ENCODE measurements around the gene UBC. TPM values are rescaled to one million over a fixed set of nuclear protein-coding genes. Genes with fewer than 3 reads are reported as not detected.

Gene UBC
- total RNA-seq, 1 experiment from 2014 or later = 1,259 TPM

DNA sequence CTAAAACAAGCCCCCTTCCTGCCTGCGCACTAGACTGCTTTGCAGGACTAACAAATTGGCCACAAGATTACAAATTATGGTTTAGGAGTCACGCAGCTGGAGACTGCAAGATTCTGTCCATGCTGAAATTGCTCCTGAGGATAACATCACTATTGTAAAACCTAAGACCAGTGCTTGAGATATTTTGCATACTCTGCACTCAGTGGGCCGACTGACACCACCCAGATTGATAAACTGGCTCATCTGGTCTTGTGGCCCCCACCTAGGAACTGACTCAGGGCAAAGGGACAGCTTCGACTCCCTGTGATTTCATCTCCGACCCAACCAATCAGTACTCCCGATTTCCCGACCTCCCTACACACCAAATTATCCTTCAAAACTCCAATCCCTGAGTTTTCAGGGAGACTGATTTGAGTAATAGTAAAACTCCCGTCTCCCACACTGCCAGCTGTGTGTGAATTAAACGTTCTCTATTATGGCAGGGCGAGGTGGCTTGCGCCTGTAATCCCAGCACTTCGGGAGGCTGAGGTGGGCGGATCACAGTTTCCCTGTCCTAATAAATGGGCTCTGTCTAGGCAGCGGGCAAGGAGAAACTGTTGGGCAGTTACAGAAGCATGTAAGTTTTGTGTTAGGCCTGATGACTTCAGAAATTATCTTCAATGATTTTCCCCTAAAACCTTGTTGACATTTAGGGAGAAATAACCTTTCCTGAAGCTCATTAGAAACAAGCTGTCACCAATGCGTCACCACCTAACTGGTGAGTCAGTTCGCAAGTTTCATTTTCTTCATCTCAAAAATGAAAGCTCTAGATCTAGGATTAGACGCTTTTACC is 5.3 kb upstream of the UBC start:
- DNase-seq (ENCODE audit: low read depth, low spot score) (no peak), ATAC-seq (no peak)
- intact Hi-C loops (cut with micrococcal nuclease) = loop anchor here (5.0 kb wide), 1 partner anchor 287 kb away; no protein-coding TSS in a partner anchor
- TF ChIP-seq RAD21 (IDR thresholded peaks at IDR 0.05; ENCODE audit: low read depth) = no peak
- no peak for TF ChIP-seq ZFX (IDR thresholded peaks at IDR 0.05)
- TF ChIP-seq TCF7L2 (IDR thresholded peaks at IDR 0.05; ENCODE audit: borderline replicate concordance, extremely low read depth, insufficient read depth, insufficient read length) = no peak
- TF ChIP-seq EZH2 (IDR thresholded peaks at IDR 0.05) = no peak
- TF ChIP-seq SP1 (IDR thresholded peaks at IDR 0.05; ENCODE audit: low read depth) = no peak
- TF ChIP-seq, protein P1, sequence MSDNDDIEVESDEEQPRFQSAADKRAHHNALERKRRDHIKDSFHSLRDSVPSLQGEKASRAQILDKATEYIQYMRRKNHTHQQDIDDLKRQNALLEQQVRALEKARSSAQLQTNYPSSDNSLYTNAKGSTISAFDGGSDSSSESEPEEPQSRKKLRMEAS (IDR thresholded peaks at IDR 0.05) = no peak
- no peak for TF ChIP-seq SIN3A (IDR thresholded peaks at IDR 0.05; ENCODE audit: low read depth)
- TF ChIP-seq, protein P2, sequence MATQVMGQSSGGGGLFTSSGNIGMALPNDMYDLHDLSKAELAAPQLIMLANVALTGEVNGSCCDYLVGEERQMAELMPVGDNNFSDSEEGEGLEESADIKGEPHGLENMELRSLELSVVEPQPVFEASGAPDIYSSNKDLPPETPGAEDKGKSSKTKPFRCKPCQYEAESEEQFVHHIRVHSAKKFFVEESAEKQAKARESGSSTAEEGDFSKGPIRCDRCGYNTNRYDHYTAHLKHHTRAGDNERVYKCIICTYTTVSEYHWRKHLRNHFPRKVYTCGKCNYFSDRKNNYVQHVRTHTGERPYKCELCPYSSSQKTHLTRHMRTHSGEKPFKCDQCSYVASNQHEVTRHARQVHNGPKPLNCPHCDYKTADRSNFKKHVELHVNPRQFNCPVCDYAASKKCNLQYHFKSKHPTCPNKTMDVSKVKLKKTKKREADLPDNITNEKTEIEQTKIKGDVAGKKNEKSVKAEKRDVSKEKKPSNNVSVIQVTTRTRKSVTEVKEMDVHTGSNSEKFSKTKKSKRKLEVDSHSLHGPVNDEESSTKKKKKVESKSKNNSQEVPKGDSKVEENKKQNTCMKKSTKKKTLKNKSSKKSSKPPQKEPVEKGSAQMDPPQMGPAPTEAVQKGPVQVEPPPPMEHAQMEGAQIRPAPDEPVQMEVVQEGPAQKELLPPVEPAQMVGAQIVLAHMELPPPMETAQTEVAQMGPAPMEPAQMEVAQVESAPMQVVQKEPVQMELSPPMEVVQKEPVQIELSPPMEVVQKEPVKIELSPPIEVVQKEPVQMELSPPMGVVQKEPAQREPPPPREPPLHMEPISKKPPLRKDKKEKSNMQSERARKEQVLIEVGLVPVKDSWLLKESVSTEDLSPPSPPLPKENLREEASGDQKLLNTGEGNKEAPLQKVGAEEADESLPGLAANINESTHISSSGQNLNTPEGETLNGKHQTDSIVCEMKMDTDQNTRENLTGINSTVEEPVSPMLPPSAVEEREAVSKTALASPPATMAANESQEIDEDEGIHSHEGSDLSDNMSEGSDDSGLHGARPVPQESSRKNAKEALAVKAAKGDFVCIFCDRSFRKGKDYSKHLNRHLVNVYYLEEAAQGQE (IDR thresholded peaks at IDR 0.05; ENCODE audit: low read depth) = no peak
- TF ChIP-seq, protein P3, sequence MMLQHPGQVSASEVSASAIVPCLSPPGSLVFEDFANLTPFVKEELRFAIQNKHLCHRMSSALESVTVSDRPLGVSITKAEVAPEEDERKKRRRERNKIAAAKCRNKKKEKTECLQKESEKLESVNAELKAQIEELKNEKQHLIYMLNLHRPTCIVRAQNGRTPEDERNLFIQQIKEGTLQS (IDR thresholded peaks at IDR 0.05) = no peak
- TF ChIP-seq CBX3 (IDR thresholded peaks at IDR 0.05; ENCODE audit: low read depth) = no peak
- TF ChIP-seq POLR2AphosphoS5 (IDR thresholded peaks at IDR 0.05; ENCODE audit: low read depth, low read length) = no peak
- TF ChIP-seq, protein P4, sequence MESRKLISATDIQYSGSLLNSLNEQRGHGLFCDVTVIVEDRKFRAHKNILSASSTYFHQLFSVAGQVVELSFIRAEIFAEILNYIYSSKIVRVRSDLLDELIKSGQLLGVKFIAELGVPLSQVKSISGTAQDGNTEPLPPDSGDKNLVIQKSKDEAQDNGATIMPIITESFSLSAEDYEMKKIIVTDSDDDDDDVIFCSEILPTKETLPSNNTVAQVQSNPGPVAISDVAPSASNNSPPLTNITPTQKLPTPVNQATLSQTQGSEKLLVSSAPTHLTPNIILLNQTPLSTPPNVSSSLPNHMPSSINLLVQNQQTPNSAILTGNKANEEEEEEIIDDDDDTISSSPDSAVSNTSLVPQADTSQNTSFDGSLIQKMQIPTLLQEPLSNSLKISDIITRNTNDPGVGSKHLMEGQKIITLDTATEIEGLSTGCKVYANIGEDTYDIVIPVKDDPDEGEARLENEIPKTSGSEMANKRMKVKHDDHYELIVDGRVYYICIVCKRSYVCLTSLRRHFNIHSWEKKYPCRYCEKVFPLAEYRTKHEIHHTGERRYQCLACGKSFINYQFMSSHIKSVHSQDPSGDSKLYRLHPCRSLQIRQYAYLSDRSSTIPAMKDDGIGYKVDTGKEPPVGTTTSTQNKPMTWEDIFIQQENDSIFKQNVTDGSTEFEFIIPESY (IDR thresholded peaks at IDR 0.05; ENCODE audit: extremely low read depth, insufficient replicate concordance, low read length) = no peak
- no peak for TF ChIP-seq EZH2phosphoT487 (IDR thresholded peaks at IDR 0.05; ENCODE audit: borderline replicate concordance)
- TF ChIP-seq ZNF274 (IDR thresholded peaks at IDR 0.05; ENCODE audit: low read depth, low read length) = no peak
- ChIA-PET CTCF (interaction anchor here (3.8 to 7.1 kb wide), 2 partner anchors 14 to 21 kb away, joined by 32 to 44 read pairs; no protein-coding TSS in a partner anchor), POLR2A (interaction anchor here (1.0 to 7.4 kb wide), 3 partner anchors 9 to 17 kb away, joined by 6 to 186 read pairs (median 6); no protein-coding TSS in a partner anchor), RAD21 (ENCODE audit: low non-redundant PET in 1 of 2, low total read pairs in 2 of 2, uncharacterized antibody in 2 of 2, unreplicated experiment in 2 of 2) (interaction anchor here in 1 of 2 experiments (0.6 kb wide), 1 partner anchor 15 kb away, joined by 3 read pairs; no protein-coding TSS in a partner anchor)
- Histone ChIP-seq H3K4me3 (replicated peaks in 1 of 2; ENCODE audit: low read depth in 1 of 2, low read length in 2 of 2) (peak overlapping the region; percentile 37 to 57), H3K36me3 (ENCODE audit: control insufficient read depth in 1 of 2, insufficient read depth in 2 of 2, low read length in 2 of 2) (no peaks in the 10 kb centered on the region), H3K4me2 (ENCODE audit: low read length) (peak overlapping the region; percentile 96), H3K9me3 (ENCODE audit: control insufficient read depth in 1 of 2, insufficient read depth in 1 of 2, low read depth in 1 of 2, low read length in 2 of 2) (no peaks in the 10 kb centered on the region), H4K20me1 (ENCODE audit: insufficient read depth) (no peaks in the 10 kb centered on the region), H3K79me2 (ENCODE audit: insufficient read depth, low read length) (peaks cover 12% of the 10 kb centered on the region), H3K27ac (ENCODE audit: low read depth, low read length) (peak overlapping the region; percentile 96), H3K4me1 (ENCODE audit: control insufficient read depth in 1 of 2, insufficient read depth in 2 of 2, low read length in 2 of 2) (peaks cover 63 to 91% of the 10 kb centered on the region in 2 experiments), H3K9ac (ENCODE audit: low read length) (peak overlapping the region; percentile 100), H3K27me3 (ENCODE audit: insufficient read depth, low read length) (no peaks in the 10 kb centered on the region), H3K9me2 (ENCODE audit: insufficient read depth) (no peaks in the 10 kb centered on the region), H2AFZ (ENCODE audit: low read depth, low read length, poor library complexity, severe bottlenecking) (peak overlapping the region; percentile 82)
- BruUV-seq (replicated peaks) = no TSS peak
